Activated CD4-positive, alpha-beta T cell treated with anti-CD3 and anti-CD28 coated beads, Interleukin-2, amount 50 U/mL, for 16 hours (primary cell): Measurements from ENCODE around the gene GPC5.
"Not testable (repeated sequence)": the region's sequence is repeated elsewhere in the genome, so short reads cannot be mapped to it uniquely, and the experiment has no call there.

Experiments
- DNase-seq: peaks from one replicate; pipeline ENCODE4 v3.0.0-alpha.2; 2020

GPC5 gene

GRCh38 chr13:92513672-92514071, 1115.3 kb downstream of the GPC5 start:
- DNase-seq: no peak

GRCh38 chr13:92514420-92515125, 1116.2 kb downstream of the GPC5 start:
- no peak for DNase-seq

GRCh38 chr13:92516878-92517277, 1118.5 kb downstream of the GPC5 start:
- DNase-seq: not testable (repeated sequence)

- DNase-seq: not testable (repeated sequence)
Measured at GRCh38 chr13:92518622-92519021, 1120.2 kb downstream of the GPC5 start.

- DNase-seq: no peak
Measured at GRCh38 chr13:92530364-92530763, 1131.9 kb downstream of the GPC5 start.

- no peak for DNase-seq
Measured at GRCh38 chr13:92535222-92536006, 1137.0 kb downstream of the GPC5 start.

GRCh38 chr13:92537471-92537870, 1139.0 kb downstream of the GPC5 start:
- no peak for DNase-seq

- no peak for DNase-seq
Measured at GRCh38 chr13:92538164-92538563, 1139.7 kb downstream of the GPC5 start.

- DNase-seq: not testable (repeated sequence)
Measured at GRCh38 chr13:92539148-92539547, 1140.7 kb downstream of the GPC5 start.

GRCh38 chr13:92547266-92547665, 1148.8 kb downstream of the GPC5 start:
- no peak for DNase-seq

- DNase-seq: no peak
Measured at GRCh38 chr13:92549276-92549675, 1150.9 kb downstream of the GPC5 start.

- DNase-seq: no peak
Measured at GRCh38 chr13:92553470-92554114, 1155.2 kb downstream of the GPC5 start.

GRCh38 chr13:92560883-92561282, 1162.5 kb downstream of the GPC5 start:
- no peak for DNase-seq

- no peak for DNase-seq
Measured at GRCh38 chr13:92564942-92565341, 1166.5 kb downstream of the GPC5 start.

GRCh38 chr13:92566767-92567166, 1168.3 kb downstream of the GPC5 start:
- DNase-seq: no peak

GRCh38 chr13:92572190-92572589, 1173.8 kb downstream of the GPC5 start:
- no peak for DNase-seq

GRCh38 chr13:92573467-92574057, 1175.1 kb downstream of the GPC5 start:
- DNase-seq: peak; percentile 1

- DNase-seq: no peak
Measured at GRCh38 chr13:92574499-92574898, 1176.1 kb downstream of the GPC5 start.

GRCh38 chr13:92575777-92576176, 1177.4 kb downstream of the GPC5 start:
- DNase-seq: no peak

- DNase-seq: no peak
Measured at GRCh38 chr13:92578358-92578757, 1179.9 kb downstream of the GPC5 start.

- no peak for DNase-seq
Measured at GRCh38 chr13:92589955-92590354, 1191.5 kb downstream of the GPC5 start.

GRCh38 chr13:92590503-92590908, 1192.1 kb downstream of the GPC5 start:
- DNase-seq: no peak

GRCh38 chr13:92591117-92591516, 1192.7 kb downstream of the GPC5 start:
- DNase-seq: no peak
